Dermis lymphatic vessel endothelial cell (primary cell): ENCODE data around the gene CTRL. TPM values are rescaled to one million over a fixed set of nuclear protein-coding genes. Genes with fewer than 3 reads are reported as not detected.

ENCODE experiments used
- total RNA-seq: library from RNA; depleted of rRNA; stranded (reverse); fragments of >200 nt; gene quantifications from 2 replicates; pipeline ENCODE4 v1.2.1, GENCODE V29; 2014

CTRL gene
- 0.26 and 0.33 TPM in 2 replicates for total RNA-seq

GRCh38 chr16:67931712-67932461 lies at the start of gene CTRL:
CTRL (minus strand) TSS chr16:67931862; CDS start chr16:67931852, 10 bp downstream.

GRCh38 chr16:67979955-67980678 lies 48.5 kb upstream of the CTRL start, which contains the start of gene DPEP3:
DPEP3 (minus strand) TSS chr16:67980499; CDS start chr16:67980380, 119 bp downstream.

GRCh38 chr16:67968400-67969253 lies 37.0 kb upstream of the CTRL start, which contains the start of gene SLC12A4:
SLC12A4 (minus strand) TSS chr16:67968637; CDS start chr16:67968553, 84 bp downstream.

DNA sequence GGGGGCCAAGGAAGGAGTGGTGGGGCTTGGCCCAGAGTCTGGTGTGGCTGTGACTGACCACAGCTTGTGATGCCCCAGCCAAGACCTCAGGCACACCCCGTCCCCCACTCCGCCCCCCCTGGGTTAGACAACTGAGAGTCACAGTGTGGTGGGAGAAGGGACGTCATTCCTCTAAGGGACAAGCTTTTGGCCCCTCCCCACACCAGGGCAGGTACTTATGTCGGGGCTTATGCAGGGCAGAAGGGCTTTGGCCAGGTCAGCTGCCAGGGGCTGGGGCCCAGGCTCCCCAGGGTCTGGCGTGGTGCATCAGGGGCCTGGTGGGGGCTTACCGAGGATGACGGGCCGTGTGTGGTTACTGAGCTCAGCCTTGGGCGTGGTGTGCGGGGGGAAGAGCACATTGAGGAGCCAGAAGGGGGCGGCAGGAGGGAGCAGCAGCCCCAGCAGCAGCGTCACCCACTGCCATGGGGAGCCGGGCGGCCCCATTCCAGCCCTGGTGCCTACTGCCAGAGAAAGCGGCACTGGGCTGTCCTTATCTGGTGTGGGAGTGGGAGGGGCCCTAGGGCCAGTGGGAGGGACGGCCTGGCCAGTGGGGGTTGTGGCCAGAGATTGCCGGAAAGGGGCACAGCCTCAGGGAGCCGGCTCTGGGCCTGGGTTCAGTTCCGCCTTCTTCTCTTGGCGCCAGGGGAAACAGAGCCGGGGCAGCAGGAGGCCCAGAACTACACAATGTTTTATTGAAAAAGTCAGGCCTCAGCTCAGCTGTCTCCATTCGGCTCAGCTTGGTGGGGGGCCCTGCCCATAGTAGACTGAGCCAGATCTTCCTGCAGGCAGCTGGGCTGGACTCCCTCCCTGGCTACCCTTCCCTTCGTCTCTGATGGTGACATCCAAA lies 12.2 kb upstream of the CTRL start, which contains the start of gene LCAT:
Gene LCAT (minus strand): TSS at position 502 of the 886 bp plus-strand sequence. CDS start 19 bp downstream, at position 483.

GRCh38 chr16:67936124-67936879 lies 4.6 kb upstream of the CTRL start, which contains the start of gene PSMB10:
PSMB10 (minus strand) TSS chr16:67936850; CDS start chr16:67936749, 101 bp downstream.

DNA sequence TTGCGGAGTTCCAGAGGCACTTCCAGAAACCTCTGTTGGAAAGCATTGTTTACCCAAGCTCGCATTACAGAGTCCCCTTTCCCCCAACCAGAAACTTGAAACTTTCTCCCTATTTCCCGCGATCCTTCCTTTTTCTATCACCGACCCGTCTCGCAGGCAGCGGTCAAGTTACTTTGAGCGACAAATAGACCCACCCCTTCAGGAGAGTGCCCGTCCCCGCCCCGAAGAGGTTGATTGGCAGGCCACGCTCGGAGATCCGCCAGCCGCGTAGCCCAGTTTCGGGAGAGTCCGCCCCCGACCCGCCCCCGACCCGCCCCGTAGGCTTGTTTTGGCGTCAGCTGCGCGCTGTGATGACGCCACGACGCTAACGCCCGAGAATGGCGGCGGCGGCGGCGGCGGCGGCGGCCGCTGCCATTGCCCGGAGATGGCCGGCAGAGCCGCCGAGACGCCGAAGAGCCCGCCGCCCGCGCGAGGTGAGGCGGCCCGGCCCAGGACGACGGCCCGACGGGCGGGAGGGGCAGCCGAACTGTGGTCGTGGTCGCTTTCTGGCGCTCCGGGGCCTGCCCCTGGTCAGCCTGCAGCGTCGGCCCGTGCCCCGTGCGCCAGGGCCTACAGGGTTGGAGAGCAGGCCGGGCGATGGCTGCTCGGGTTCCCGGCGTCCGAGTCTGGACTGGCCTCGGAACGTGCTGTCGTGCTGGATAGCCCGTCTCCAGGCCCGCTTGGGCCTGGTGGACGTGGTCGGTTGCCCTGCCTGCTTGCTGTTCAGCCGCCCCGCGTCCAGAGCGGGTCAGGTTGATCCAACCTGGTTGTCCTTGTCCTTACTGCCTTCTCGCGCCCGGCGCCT lies 38.5 kb downstream of the CTRL start, which contains the start of gene PSKH1:
Gene PSKH1 (plus strand): TSS at position 356 of the 844 bp plus-strand sequence. CDS start 15,496 bp downstream, outside the sequence.

DNA sequence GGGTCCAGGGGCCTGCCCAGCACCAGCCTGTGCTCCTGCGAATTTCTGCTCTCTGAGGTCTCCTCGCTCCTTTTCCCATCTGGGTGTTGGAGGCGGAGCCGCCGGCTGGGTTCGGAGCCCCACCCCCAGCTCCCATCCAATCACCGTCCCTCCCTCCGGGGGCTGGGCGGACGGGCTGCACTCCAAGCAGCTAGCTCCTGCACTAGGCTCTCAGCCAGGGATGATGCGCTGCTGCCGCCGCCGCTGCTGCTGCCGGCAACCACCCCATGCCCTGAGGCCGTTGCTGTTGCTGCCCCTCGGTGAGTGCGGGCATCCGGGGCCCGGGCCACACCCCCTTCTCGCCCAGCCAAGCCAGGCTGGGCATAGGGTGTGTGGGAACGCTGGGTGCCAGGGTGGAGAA lies 47.0 kb downstream of the CTRL start, which contains the start of gene NRN1L:
Gene NRN1L (plus strand): TSS at position 202 of the 400 bp plus-strand sequence. CDS start 19 bp downstream, at position 221.

Other genes with a start within 250 kb of the CTRL start
- gene GFOD2, start 212.5 kb downstream of the CTRL start, total RNA-seq = 63.6 and 72.4 TPM in 2 replicates
- gene RANBP10, start 125.3 kb downstream of the CTRL start, total RNA-seq = 7.0 and 7.9 TPM in 2 replicates
- gene TSNAXIP1, start 125.0 kb downstream of the CTRL start, total RNA-seq = 0.26 and 0.76 TPM in 2 replicates
- 34.5 and 38.6 TPM in 2 replicates for gene THAP11, start 89.5 kb downstream of the CTRL start, total RNA-seq
- gene NUTF2, start 84.9 kb downstream of the CTRL start, total RNA-seq = 161 and 190 TPM in 2 replicates
- 16.4 and 16.6 TPM in 2 replicates for gene CENPT, start 84.2 kb downstream of the CTRL start, total RNA-seq
- gene EDC4, start 58.8 kb downstream of the CTRL start, total RNA-seq = 43.3 and 46.4 TPM in 2 replicates
- gene NRN1L, start 47.0 kb downstream of the CTRL start, total RNA-seq = 0.22 TPM in 1 of 2 replicates, not detected in the other
- gene PSKH1, start 38.6 kb downstream of the CTRL start, total RNA-seq = 13.3 and 14.9 TPM in 2 replicates
- gene PSMB10, start 5.0 kb upstream of the CTRL start, total RNA-seq = 70.5 and 98.4 TPM in 2 replicates
- gene LCAT, start 12.3 kb upstream of the CTRL start, total RNA-seq = 2.8 and 3.0 TPM in 2 replicates
- gene SLC12A4, start 36.8 kb upstream of the CTRL start, total RNA-seq = 55.5 and 80.1 TPM in 2 replicates
- gene DPEP3, start 48.6 kb upstream of the CTRL start, total RNA-seq = 0.09 and 0.11 TPM in 2 replicates
- gene DPEP2, start 67.6 kb upstream of the CTRL start, total RNA-seq = 15.0 and 30.2 TPM in 2 replicates
- 0.09 and 0.11 TPM in 2 replicates for gene DPEP2NB, start 84.0 kb upstream of the CTRL start, total RNA-seq
- 23.5 and 25.4 TPM in 2 replicates for gene DDX28, start 91.4 kb upstream of the CTRL start, total RNA-seq
- gene DUS2, start 91.4 kb upstream of the CTRL start, total RNA-seq = 20.9 and 23.5 TPM in 2 replicates
- gene NFATC3, start 153.5 kb upstream of the CTRL start, total RNA-seq = 19.5 and 29.1 TPM in 2 replicates